DOHH2 (cell line): ENCODE data around the gene PKN3.

Experiments used
- H3F3A ChIP-seq: fragments of 200-600 bp; sonication (generic), shearing (Covaris generic); 2 replicates; pipeline ENCODE4 v1.6.0; 2016; ENCODE audit warnings: antibody characterized with exemption, mild to moderate bottlenecking; ENCODE audit not compliant: control insufficient read depth, insufficient read depth
- H3K27ac ChIP-seq: fragments of 200-600 bp; sonication (generic); 2 replicates; pipeline ENCODE4 v1.5.1; 2014; ENCODE audit warnings: low read depth, mild to moderate bottlenecking, low read length, moderate library complexity
- H3K27me3 ChIP-seq: fragments of 200-600 bp; sonication (generic); 2 replicates; pipeline ENCODE4 v1.6.1; 2014; ENCODE audit warnings: mild to moderate bottlenecking, low read length, mixed read lengths; ENCODE audit not compliant: control insufficient read depth
- H3K36me3 ChIP-seq: fragments of 200-600 bp; sonication (generic); 2 replicates; pipeline ENCODE4 v1.6.1; 2014; ENCODE audit warnings: mild to moderate bottlenecking, low read length, moderate library complexity, mixed read lengths; ENCODE audit not compliant: control insufficient read depth
- H3K4me1 ChIP-seq: fragments of 200-600 bp; sonication (generic); 2 replicates; pipeline ENCODE4 v1.6.1; 2014; ENCODE audit warnings: mild to moderate bottlenecking, low read length, mixed read lengths; ENCODE audit not compliant: control insufficient read depth
- H3K4me2 ChIP-seq: fragments of 200-600 bp; sonication (generic); 2 replicates; pipeline ENCODE4 v1.6.0; 2014; ENCODE audit warnings: mild to moderate bottlenecking, low read length, moderate library complexity
- H3K4me3 ChIP-seq: fragments of 200-600 bp; sonication (generic); 2 replicates; pipeline ENCODE4 v1.5.1; 2014; ENCODE audit warnings: mild to moderate bottlenecking, low read length, mixed read lengths
- H3K79me2 ChIP-seq: fragments of 200-600 bp; sonication (generic); 2 replicates; pipeline ENCODE4 v1.6.1; 2014; ENCODE audit warnings: mild to moderate bottlenecking, low read length, mixed read lengths; ENCODE audit not compliant: control insufficient read depth
- H3K9me2 ChIP-seq: fragments of 200-600 bp; sonication (generic); replicated peaks from 2 replicates; pipeline ENCODE4 v1.6.1; 2014; ENCODE audit warnings: mild to moderate bottlenecking, low read length, mixed read lengths; ENCODE audit not compliant: control insufficient read depth
- H3K9me3 ChIP-seq: fragments of 200-600 bp; sonication (generic); 2 replicates; pipeline ENCODE4 v1.6.1; 2014; ENCODE audit warnings: antibody characterized with exemption, low read length, mixed read lengths; ENCODE audit not compliant: control insufficient read depth, insufficient read depth
- H4K20me1 ChIP-seq: fragments of 200-600 bp; sonication (generic); 2 replicates; pipeline ENCODE4 v1.6.0; 2014; ENCODE audit warnings: low read depth, mild to moderate bottlenecking, antibody characterized with exemption, low read length, moderate library complexity; ENCODE audit not compliant: control insufficient read depth, insufficient read depth
- EZH2phosphoT487 ChIP-seq: fragments of 200-600 bp; sonication (generic); IDR thresholded peaks from 2 replicates; pipeline ENCODE4 v1.6.1; 2017; ENCODE audit warnings: borderline replicate concordance, mild to moderate bottlenecking, antibody characterized with exemption, low read length, moderate library complexity, mixed read lengths
- TF ChIP-seq, protein P1 (sequence below): fragments of 200-600 bp; sonication (generic); IDR thresholded peaks from one replicate; pipeline ENCODE4 v1.5.1; 2014; ENCODE audit warnings: antibody characterized with exemption, mild to moderate bottlenecking, low read depth, low read length; ENCODE audit not compliant: poor library complexity, severe bottlenecking

Gene PKN3

GRCh38 chr9:128704356-128704670 lies 2.0 kb downstream of the PKN3 start:
- peaks cover 3% of the 10 kb centered on the region; the same call in 1 of the 2 replicates for H3K79me2 ChIP-seq
- H3K4me2 ChIP-seq = no peak overlapping the region
- no peaks in the 10 kb centered on the region for H4K20me1 ChIP-seq
- H3K9me3 ChIP-seq = no peaks in the 10 kb centered on the region
- H3K4me1 ChIP-seq = peaks cover 13% of the 10 kb centered on the region
- TF ChIP-seq, protein P1, sequence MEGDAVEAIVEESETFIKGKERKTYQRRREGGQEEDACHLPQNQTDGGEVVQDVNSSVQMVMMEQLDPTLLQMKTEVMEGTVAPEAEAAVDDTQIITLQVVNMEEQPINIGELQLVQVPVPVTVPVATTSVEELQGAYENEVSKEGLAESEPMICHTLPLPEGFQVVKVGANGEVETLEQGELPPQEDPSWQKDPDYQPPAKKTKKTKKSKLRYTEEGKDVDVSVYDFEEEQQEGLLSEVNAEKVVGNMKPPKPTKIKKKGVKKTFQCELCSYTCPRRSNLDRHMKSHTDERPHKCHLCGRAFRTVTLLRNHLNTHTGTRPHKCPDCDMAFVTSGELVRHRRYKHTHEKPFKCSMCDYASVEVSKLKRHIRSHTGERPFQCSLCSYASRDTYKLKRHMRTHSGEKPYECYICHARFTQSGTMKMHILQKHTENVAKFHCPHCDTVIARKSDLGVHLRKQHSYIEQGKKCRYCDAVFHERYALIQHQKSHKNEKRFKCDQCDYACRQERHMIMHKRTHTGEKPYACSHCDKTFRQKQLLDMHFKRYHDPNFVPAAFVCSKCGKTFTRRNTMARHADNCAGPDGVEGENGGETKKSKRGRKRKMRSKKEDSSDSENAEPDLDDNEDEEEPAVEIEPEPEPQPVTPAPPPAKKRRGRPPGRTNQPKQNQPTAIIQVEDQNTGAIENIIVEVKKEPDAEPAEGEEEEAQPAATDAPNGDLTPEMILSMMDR = no peak
- no peak for TF ChIP-seq EZH2phosphoT487
- H3K27ac ChIP-seq = no peak overlapping the region
- H3K4me3 ChIP-seq = no peak overlapping the region
- H3K9me2 ChIP-seq = no peaks in the 10 kb centered on the region
- peaks cover 8% of the 10 kb centered on the region for H3F3A ChIP-seq
- H3K36me3 ChIP-seq = no peaks in the 10 kb centered on the region
- no peaks in the 10 kb centered on the region for H3K27me3 ChIP-seq

GRCh38 chr9:128705051-128705965 lies 3.0 kb downstream of the PKN3 start:
- Histone ChIP-seq H3K27ac (no peak overlapping the region), H3K4me3 (no peak overlapping the region), H3K27me3 (no peaks in the 10 kb centered on the region), H3F3A (peaks cover 4% of the 10 kb centered on the region), H4K20me1 (no peaks in the 10 kb centered on the region), H3K4me2 (no peak overlapping the region), H3K9me3 (no peaks in the 10 kb centered on the region), H3K36me3 (no peaks in the 10 kb centered on the region), H3K4me1 (peaks cover 13% of the 10 kb centered on the region), H3K79me2 (peaks cover 3% of the 10 kb centered on the region; the same call in 1 of the 2 replicates), H3K9me2 (no peaks in the 10 kb centered on the region)
- no peak for TF ChIP-seq EZH2phosphoT487
- TF ChIP-seq, protein P1 = no peak

DNA sequence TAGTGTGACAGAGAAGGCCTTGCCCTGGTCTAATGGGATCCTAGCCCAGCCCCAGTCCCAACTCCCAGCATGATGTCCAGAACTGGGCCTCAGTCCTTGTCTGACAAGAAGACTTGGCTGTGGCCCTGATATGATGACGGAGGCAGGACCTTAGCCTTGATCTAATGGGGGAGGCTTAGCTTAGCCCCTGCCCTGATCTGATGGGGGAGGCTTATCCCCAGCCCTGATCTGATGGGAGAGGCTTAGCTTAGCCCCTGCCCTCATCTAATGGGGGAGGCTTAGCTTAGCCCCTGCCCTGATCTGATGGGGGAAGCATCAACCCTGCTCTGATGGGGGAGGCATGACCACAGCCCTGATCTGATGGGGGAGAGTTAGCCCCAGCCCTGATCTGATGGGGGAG lies 3.7 kb downstream of the PKN3 start:
- Histone ChIP-seq H3K27ac (no peak overlapping the region), H3K79me2 (peaks cover 3% of the 10 kb centered on the region; the same call in 1 of the 2 replicates), H3K9me2 (no peaks in the 10 kb centered on the region), H4K20me1 (no peaks in the 10 kb centered on the region), H3K9me3 (no peaks in the 10 kb centered on the region), H3K4me3 (no peak overlapping the region), H3F3A (no peaks in the 10 kb centered on the region), H3K36me3 (no peaks in the 10 kb centered on the region), H3K27me3 (no peaks in the 10 kb centered on the region), H3K4me2 (no peak overlapping the region), H3K4me1 (peaks cover 13% of the 10 kb centered on the region)
- TF ChIP-seq, protein P1 = no peak
- no peak for TF ChIP-seq EZH2phosphoT487
